Forelimb muscle (tissue), 1 donor: ENCODE results near the gene CADPS. TPM values are rescaled to one million over a fixed set of nuclear protein-coding genes. Genes with fewer than 3 reads are reported as not detected.

Source experiments
- DNase-seq: peaks from one replicate; pipeline ENCODE4 v3.0.0-alpha.2; 2013; ENCODE audit warnings: low read depth
- polyA plus RNA-seq: library from polyadenylated mRNA; unstranded; fragments of 120-200 nt; gene quantifications from one replicate; pipeline ENCODE4 v1.2.1, GENCODE V29; 2013; ENCODE audit not compliant: insufficient read length

The CADPS gene
- polyA plus RNA-seq, 1 donor: 2.2 TPM

DNA sequence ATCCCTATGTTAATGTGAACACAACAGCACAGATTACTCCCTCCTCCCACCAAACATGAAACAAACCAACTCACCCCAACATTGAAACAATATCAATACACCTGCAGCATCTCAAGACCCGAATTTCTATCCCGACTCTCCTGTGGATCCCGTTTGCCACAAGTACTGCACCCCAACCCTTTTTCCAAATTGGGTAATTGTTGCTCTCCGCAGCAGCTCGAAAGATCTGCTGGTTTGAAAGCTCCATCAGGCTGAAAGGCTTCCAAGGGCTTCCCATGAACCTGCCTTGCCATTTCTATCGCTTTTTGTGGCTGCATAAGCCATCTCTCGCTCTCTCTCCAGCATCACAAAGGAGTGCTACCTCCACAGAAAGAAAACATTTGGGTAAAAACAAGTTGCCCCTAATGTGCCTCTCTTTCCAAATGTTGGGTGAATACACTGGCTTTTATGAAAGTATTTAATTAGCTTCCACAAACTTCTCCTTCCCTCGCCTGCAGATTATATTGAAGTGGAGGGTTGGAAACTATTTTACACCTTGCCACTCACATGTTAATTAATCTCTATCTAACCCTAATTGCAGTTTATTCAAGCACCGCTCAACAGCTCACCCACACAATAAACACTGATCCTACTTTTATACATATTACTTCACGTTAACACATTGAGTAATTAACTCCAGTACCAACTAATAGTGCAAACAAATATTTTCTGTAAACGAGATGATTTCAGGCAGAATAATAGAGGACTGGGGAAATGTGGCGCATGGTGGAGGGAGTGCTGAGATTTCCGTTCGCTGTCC is 499.4 kb downstream of the CADPS start:
- DNase-seq: no peak

DNA sequence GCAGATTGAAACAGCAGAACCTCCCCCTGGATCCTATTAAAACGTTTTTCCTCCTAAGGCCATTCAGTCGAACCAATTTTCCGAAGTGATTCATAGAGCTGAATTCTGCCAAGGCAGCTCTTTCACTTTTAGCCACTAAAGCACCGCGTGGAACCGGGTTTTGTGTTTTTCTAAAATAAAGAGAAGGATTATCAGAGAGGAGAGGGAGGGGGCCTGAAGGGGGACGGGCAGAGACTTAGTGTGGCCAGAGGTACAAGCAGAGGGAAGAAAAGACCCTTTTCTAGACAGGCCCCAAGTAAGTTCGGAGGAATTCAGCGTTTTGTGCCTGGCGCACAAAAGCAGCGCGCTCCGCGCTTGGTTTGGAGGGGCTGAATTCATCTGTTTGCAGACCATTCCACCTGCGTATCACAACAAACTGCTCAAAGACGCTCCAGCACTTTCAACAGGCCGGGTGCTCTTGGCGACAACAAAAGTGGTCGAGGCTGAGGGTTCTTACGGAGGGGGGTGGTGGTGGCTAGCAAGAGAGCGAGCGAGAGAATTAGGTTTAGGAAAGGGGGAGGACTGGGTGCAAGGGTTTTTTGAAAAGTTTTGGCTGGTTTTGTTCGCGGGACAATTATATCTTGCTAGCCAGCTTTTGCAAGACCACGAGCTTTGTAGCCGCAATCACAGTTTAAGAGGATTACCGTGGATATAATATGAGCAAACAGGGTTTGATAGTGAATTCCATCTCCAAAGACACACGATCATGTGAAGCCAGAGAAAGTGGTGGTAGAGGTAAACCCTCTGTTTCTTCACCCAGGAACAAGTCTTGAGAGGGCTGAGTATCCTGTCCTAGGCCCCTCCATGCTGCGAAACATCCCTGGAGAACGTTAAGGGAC is 500.6 kb downstream of the CADPS start:
- no peak for DNase-seq

DNA sequence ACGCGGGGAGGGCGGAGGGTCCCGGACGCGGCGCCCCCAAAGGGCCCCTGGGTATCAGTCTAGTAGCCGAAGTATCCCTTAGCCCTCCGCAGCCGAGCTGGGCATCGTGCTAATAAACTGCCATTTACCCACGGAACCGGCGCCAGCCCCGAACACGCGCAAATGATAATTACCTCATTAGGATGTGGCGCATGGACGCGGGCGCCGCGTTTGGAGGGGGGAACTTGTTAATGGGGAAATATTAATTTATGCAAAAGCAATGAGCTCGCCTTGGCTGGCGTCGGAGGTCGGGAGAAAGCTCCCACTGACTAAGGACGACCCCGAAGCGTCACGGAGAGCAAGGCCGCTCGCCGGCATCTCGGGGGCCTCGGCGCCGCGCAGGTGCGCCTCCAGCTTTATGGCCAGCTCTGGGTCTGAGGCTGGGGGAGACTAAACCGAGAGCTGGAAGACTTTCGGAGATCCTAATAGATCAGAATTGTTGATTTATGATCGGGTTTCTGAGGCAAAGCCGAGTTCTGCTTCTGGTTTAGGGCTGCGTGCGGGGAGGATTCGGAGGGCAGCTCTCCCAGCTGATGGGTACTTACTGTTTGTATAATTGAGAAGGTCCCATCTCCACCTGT is 501.4 kb downstream of the CADPS start:
- DNase-seq: no peak

DNA sequence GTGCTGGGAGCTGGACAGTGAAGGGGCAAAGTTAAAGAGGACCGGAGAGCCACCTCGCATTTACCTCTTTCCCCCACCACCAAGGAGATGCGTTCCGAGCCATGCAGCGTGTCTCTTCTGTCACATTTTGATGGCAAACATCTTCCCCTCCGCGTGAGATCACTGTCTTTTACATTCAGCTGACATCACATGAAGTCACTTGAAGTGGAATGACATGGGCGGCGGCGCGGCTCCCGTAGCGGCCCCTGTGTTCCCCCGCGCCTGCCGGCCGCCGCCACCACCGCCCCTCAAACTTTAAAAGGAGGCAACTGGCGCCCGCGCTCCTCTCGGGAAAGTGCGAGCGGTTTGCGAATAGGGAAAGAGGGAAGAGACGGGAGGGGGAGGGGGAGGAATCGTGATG is 502.0 kb downstream of the CADPS start, which contains the start of gene FEZF2:
Gene FEZF2, minus strand, starts transcription at position 336 of the 400 bp plus-strand sequence. CDS start 682 bp downstream, outside the sequence.
- no peak for DNase-seq

DNA sequence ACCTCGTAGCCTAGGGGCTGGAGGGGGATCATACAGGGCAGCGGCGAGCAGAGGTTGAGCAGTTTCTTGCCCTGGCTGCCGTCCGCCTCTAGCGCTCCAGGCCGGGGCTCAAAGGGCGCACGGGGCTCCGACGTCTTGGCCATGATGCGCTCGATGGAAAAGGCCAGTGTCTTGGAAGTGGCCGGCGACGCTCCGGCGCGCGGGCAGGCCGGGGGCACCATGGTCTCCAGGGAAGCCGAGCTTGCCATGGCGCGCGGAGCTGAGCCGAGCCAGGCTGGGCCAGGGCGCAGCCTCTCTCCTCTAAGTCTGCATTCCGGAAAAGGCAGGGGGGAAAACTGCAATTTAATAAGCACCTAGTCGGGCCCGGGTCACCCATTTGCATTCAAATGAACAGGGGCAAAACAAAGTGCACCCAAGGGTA is 502.6 kb downstream of the CADPS start:
- no peak for DNase-seq

DNA sequence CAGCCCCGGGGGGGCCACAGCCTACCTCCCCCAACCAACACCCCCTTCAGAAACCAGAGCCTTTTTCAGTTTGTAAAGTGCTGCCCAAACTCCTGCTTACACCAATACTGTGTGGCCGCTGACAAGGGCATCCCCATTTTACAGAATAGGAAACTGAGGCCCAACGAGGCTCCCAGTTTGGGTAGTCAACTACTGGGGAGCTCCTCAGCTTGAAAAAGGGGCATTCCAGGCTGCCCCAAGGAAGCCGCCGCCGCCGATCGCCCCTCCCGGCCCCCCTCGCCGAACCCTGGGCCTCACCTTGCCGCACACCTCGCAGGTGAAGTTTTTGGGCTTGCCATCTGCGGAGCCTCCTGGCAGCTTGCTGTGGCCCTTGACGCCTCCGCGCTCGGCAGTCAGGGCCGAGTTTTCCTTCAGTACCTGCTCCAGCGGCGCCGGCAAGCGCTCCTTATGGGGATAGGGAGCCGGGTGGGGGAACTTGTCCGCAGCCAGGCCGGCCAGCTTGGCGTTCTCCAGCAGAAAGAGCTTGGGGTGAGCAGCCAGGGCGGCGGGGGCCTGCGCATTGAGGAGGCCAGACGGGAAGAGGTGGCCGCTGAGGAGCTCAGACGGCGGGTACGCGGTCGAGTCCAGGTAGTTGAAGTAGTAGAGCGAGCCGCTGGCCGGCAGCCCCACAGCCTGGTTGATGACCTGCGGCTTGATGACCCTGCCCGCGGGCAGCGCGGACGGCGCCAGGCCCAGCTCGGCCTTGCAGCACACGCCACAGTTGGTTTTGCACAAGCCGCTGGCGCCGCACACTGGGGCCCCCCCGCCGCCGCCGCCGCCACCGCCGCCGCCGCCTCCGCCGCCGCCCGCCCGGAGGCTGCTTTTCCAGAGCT is 503.3 kb downstream of the CADPS start:
- no peak for DNase-seq

DNA sequence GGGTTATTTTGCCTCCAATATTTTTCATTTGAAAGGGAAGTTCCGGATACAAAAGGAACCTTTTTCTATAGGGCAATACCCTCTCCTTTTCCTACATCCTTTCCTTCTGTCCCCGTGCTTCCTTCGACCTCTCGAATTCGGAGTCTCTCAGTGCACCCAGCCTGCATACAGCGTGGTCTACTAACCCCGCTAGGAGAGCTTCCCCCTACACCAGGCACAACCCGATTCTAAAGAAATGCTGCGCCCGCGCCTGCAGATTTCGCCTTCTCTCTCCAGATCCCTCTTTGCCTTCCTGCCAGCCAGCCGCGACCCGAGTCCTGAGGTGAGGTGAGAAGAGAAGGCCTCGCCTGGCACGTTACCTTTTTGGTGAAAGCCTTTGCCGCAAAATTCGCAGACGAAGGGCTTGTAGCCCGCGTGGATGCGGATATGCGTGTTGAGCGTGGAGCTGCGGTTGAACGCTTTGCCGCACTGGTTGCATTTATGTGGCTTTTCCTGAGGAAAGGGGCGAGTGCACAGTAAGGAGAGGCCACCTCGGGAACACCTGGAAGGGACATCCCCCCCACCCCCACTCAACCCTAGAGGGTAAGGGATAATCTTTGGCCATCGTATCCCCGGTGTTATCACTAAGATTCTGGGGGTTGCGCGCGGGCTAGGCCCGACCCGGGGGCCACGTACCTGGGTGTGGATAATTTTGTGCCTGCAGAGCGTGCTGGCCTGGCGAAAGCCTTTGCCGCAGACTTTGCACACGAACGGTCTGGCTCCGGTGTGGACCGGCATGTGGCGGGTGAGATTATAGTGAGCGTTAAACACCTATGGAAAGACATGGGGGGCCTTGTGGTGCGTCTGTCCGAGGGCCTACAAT is 504.1 kb downstream of the CADPS start:
- no peak for DNase-seq

DNA sequence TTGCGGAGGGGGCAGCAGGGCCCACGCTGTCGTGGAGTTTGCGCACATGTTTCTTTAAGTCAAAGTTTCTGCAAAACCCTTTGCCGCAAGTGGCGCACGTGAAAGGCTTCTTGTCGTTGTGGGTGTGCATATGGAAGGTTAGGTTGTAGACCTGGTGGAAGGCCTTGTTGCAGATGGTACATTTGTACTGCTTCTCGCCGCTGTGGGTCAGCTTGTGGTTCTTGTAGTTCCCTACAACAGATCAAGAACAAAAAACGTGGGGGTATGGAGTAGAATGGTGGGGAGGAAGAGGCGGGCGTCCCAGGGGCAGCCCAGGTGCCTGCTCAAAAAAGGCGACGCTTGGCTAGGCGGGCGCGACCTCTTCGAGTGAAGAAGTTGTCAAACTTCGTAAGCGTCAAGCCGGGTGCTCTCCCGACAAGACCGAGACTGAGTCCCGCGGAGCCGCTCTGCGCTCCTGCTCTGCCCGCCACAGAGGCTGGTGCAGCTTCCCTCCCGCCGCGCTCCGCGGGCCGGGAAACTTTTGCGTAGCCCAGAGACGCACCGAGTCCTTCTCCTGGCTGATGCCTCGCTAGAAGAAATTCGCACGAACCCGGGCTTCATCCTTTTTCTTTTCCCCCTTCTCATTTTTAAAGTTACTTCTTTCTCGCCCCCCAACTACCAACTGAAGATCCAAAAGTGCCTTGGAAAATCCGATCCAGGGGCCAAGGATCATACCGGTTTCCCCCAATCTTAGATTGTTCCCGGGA is 504.9 kb downstream of the CADPS start:
- no peak for DNase-seq

DNA sequence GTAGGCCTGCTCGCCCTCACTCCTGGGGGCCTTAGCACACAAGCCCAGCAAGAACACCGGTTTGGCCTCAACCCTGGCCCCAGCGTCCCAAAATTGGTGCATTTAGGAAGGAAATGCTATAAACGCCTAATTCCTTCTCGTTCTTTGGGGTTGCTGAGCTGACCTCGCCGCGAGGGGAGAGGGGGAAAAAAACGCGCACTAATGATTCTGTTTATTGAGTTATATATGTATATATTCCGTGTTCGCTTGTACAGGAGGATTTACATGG is 505.8 kb downstream of the CADPS start:
- DNase-seq: no peak

DNA sequence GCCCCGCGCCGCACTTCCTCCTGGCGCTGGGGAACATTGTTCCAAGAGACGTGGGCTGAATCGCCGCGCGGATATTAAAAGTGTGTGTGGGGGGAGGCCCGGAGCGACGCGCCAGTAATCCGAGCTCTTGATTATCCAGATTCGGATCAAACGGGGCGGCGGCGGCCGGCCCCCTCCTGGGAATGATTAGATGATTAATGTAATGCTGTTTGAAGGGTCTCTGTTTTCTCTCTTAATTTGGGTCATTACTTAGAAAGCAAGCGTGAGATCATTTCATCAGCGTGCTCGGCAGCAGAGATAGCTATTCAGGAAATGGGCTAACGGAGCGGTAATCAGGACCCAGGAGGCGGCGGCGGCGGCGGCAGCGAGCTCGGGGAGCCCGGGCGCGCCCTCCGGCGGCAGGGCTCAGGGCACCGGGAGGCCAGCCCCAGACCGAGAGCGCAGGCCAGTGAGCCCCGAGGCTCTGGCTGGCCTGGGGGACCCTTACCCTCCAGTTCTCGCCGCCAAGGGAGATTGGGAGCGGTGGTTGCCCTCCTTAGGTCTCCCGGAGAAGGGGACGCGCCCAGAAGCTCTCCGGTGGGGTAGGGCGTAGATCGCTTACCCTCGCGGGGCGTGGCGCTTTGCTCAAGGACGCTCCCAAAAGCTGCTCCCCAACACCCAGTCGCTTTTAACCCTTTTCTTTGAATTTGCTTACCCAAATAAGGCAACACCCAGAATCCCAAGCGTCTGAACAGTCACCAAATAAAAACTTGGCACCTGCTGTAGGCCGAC is 506.3 kb downstream of the CADPS start:
- DNase-seq: no peak

DNA sequence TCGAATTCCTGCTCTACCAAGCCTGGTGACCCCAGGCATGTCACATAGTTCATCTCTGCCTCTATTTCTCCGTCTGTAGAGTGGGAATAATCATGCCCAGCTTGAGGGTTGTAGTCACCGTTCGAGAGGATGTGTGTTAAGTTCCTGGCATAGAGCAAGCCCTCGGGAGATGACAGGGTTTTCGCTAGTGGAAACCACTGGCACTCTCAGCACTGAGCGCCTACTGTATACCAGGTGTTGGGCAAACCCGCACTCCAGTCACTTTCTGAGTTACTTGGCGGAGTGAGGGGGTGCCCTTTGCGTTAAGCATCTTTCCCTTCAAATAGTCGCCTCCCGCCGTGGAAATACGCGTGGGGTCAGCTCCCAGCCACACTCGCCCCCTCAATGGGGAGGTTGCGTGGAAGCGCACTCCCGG is 506.9 kb downstream of the CADPS start:
- DNase-seq: no peak

DNA sequence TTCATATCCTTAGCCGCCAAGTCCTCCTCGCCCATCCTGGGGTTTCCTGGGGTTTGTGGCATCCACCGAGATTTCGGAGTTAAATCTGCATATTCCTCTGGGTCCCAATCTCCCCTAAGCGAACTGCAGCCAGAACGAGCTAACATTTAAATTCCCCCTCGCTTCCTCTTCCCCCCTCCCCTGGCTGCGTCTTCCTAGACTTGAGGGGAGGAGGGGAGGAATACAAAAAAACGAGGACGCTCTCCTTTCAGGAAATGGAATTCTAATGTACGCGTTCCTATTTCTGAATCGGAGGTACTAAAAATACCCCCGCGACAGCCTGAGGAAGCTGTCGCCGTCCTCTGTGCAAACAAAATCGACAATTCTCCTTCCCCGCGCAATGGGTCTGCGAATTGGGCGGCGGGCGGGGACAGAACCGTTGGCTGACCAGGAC is 507.4 kb downstream of the CADPS start:
- DNase-seq: no peak

DNA sequence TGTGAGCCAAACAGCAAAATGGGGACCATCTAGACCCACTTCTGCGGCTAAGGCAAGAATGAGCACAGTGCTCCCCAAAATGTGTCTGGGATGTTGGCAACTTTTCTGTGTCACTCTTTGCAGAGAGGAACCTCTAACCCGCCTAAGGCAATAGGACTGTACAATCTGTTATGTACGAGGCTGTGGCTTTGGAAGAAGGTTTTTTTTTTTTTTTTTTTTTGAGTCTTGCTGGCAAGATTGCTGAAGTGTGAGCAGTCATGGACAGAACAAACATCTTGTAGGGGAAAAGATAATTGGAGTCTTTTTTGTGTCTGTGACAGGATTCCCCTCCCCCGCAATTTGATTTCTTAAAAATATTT is 509.1 kb downstream of the CADPS start:
- no peak for DNase-seq

DNA sequence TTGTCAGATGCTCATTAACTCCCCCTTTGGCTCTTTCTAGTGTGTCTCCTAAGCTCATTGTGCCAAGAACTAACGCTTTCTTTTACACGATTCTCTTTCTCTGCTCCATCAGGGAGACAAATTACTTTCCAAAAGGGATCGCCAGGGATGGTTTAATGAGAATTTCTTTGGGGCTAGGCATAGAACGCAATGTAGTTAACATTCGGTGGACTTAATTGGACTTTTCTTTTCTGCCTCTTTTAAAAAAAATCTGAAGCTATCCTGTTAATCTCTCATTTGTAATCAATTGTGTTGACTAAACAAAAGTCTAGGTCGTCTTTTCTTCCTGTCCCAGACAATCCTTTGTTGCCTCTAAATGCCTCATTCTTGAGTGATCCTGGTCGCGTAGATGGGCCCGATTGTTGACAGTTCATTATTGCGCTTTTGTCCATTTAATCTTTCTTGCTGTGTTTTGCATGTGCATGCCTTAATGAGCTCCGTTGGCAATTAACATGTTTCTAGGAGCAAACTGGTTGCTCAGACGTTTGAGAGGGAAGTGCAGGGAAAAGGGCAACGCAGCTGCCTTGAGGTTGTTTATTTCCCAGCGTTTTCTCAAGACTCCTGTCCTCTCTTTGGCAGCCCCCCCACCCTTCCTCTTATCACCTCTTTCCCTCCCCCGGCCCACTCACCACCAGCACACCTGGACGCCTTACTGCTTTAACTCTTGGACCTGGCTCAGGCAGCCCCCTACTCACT is 509.7 kb downstream of the CADPS start:
- no peak for DNase-seq

DNA sequence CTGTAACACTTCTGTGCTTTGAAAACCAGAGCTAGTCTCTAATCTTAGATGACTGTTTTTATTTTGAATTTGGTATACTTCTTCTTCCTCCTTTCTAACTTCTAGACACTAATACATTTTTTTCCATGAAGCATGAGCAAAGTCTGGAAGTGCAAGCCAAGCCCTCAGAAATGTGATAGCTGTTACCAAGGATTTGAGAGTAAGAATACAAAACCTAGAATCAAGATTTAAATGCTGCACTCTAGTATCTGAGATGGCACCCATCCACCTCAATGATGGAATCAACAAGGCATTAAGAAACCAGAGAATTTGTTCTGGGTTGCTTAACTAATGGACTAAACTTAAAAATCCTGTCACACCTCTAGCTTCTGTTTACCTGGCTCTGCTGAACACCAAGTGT is 511.0 kb downstream of the CADPS start:
- no peak for DNase-seq

DNA sequence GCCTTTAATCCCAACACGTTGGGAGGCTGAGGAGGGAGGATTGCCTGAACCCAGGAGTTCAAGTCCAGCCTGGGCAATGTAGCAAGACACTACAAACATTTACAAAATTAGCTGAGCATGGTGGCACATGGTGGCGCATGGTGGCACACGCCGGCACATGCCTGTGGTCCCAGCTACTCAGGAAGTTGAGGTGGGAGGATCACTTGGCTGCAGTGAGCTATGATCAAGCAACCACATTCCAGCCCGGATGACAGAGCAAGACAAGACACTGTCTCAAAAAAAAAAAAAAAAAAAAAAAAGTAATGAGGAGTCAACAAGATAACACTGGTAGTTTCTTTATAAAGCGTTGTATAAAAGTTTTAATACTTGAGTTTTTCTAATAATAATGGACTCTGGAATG is 511.9 kb downstream of the CADPS start:
- DNase-seq: no peak

DNA sequence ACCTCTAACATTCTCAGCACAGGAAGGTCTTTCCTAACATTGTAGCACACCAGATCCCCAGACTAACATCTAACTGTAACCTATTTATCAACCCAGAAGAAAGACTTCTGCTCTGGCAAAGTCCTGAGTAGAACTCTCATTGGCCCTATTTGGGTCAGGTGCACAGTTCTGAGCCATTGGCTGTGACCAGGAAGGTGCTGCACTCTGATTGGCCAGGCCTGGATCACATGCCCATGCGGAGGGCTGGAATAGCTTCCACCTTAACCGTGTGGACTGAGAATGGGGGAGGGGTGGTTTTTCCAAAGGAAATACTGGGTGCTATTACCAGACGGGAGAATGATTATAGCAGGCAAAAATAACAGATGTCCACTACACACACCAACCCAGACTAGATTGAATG is 513.4 kb downstream of the CADPS start:
- no peak for DNase-seq

DNA sequence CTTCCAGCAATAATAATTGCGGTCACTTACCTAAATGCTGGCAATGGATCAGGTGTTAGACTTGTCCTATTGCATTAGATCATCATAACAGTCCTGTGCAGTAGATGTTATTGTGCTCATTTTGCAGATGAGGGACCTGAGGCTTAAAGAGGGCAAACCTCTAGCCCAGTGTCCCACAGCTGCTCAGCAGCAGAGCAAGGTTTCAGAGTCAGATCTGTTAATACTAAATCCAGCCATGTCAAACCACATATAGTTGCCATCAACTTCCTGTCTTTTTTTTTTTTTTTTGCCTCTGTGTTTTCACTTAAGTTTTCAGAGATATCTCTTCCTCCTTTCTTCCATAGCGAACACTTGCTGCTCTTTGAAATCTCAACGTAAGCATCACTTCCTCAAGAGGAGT is 514.0 kb downstream of the CADPS start:
- DNase-seq: no peak

DNA sequence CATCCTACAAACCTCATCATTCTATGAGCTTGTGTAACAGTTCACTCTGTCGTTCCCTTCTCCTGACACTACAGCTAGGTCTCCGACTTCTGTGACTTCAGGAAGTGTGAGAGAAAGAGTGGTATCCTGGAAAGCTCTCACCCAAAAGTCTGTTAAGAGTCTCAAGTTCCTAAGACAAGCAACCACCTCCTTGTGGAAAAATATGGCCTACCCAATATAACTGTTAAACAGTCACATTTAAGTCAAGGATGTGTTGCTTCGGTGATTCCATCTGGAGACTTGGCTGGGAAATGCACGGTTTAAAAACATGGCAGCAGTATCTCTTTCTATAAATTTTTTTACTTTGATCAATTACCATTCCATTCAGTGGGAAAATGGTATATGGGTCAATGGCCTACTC is 515.7 kb downstream of the CADPS start:
- no peak for DNase-seq
